Activated T-helper 1 cell treated with Interleukin-2 at 50 U/mL for 16 hours (primary cell): ENCODE measurements around the gene RCOR1.
"Not testable (repeated sequence)": the region's sequence is repeated elsewhere in the genome, so short reads cannot be mapped to it uniquely, and the experiment has no call there.

Source experiments
- DNase-seq: peaks from one replicate; pipeline ENCODE4 v3.0.0-alpha.2; 2020; ENCODE audit warnings: low read depth

RCOR1 gene

DNA sequence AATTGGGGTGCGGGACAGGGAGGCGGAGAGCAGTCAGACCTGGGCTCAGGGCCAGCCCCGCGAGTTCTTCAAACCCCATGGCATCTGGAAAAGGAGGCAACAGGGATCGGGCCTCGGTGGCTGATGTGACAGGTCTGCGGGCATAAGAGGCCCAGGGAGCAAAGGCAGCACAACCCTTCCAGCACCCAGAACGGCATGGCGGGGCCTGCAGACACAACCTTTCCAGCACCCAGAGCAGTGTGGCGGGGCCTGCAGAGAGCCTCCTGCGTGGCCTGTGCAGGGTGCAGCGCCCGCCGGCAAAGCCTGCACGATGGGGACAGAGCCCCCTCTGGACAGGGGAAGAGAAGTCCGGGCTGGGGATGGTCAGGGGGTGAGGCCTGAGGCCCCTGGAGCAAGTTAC is 158.6 kb downstream of the RCOR1 start:
- DNase-seq = no peak

DNA sequence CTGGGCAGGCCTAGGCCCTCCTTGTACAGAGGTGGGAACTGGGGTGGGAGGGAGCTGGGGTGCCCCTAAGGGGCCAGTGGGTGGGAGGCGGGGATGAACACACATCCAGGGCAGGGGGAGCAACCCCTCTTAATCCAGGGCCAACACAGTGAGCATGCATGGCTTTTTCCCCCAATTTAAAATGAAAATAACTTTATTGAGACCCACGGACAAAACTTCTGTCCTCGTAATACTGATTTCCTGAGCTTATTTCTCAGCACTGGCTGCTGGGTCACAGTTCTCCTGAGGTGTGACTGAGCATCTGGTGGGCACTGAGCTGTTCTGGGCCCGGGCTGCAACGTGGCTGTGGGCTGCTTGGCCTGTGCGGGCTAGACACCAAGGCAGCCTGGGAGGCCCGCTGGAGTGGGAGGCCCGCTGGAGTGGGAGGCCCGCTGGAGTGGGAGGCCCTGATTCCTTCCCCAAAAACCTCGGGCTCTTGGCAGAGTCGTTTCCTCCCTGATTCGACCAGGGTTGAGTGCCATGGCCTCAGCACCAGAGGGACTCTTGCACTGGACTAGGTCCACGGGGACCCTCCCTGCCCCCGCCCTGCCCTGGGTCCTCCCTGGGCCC is 159.9 kb downstream of the RCOR1 start:
- DNase-seq = no peak

DNA sequence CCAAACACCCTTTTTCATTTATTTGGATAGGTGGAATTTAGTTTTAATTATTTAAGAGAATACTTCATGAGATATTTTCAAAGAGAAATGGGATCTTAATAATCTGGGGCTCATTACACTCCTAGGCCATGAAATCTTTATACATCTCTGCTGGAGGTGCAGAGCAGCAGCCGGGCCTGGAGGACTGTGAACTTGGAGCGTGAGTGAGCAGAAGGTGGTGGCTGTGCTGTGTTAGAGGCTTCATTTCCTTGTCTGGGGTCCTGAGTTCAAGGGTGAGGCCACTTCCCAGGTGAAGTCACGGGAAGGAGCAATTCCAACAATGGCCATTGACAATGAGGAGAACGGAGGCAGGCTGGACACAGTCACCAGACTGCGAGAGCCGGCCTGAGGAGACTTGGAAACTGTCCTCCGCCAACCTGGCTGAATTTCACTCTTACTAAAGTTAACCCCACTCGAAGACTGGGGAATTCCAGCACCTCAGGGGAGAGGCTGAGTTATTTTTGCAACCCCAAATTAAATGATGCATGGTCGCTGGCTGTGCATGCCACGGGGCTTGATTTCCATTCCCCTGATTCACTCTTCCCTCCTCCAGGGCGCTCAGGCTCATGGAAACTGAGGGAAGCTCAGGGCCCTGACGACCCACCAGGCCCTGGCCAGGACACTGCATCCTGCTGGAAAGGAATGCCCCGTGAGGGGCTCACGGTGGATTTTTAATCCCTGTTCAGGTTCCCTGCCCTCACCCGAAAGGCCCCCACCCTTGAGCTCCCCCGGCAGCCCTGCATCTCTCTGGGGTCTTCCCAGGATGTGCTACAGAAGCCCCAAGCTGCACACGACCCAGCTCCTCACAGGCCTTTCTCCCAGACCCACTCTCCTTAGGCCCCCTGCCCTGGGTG is 162.2 kb downstream of the RCOR1 start:
- no peak for DNase-seq

DNA sequence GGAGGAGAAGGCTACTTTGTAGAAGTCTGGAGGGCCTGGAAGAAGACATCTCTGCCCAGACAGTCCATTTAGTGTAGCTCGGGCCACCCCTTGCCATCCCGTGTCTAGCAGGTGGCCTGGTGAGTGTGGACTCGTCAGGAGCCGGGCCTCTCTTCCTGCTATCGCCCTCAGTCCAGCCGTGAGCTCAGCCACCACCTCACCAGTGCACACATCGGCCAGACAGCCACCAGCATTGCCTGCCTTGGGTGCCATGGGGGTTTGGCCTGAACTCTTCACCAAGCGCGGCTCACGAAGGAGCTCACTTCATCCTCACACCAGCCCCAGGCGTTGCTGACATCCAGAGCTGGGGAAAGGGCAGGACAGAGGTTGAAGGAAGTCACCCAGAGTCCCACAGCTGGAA is 165.2 kb downstream of the RCOR1 start:
- DNase-seq = no peak

DNA sequence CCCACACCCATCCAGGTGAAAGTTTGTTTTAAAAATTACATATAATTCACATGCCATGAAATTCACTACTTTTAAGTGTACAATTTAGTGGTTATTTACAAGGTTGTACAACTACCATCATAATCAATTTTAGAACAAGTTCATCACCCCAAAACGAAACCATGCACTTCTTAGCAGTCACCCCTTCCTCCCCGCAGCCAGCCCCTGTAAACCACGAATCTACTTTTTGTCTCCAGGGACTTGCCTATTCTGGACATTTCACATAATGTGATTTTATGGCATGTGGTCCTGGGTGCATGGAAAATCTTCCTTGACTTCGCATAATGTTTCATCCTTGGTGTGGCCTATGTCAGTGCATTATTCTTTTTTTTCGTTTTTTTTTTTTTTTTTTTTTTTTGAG is 165.6 kb downstream of the RCOR1 start:
- DNase-seq = no peak

DNA sequence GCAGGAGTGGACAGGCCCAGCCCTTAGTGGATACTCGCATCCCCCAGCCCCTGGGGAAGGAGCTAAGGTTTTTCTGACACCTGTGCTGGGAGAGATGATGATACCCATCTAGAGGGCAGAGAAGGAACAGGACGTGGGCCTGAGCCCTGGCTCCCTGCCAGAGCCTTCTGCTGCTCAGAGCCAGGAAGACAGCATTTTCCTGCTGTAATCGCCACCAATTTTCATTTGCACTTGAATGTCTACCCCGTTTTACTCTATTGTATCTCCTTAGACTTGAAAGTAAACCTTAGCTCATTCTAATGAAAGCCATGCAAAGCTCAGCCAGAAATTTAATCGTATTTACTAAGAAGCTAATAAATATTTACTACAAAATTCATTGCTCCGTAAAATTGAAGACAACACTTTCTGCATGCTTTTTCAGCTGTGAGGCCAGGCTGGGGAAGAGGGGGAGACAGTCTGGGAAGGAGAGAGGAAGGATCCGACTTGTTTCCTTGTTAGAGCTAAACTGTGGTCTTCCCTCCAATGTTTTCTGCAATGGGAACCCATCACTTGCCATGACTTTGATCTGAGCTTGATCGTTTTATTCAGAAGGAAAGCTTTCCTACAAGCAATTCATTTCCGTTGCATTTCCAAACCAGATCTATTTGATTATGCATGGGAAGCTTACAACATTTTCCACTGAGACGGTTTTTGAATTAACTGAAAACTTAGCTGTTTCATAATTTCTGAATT is 167.2 kb downstream of the RCOR1 start:
- DNase-seq = no peak

DNA sequence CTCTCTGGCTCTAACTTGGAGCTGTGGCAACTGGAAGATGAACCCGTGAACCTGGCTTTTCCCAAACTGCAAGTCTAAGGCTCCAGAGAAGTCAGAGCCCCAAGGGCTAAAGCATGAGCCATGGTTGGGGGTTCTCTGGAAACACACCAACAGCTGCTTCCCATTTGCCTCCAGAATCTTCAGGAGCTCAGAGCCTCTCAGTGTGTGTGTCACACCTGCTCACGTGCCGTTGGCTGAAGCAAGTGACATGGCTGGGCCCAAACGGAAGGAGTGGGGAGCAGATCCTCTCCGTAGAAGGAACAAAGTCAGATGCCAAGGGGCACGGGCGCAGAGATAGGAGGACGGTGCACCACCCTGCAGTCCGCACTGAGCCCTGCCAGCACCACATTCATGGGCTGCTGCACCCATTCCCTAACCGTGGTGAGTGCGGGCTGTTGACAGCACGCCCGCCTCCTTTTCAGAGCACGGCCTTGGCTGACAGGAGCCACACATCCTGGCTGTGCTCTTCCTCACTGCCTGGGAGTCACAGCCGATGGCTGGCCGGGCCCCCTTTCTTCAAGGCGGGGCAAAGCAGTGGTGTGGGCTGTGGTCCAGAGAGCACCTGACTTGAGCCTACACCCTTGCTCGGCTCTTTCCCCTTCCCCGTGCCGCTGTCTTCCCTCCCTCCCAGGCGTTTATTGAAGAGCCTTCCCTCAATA is 168.2 kb downstream of the RCOR1 start:
- no peak for DNase-seq

DNA sequence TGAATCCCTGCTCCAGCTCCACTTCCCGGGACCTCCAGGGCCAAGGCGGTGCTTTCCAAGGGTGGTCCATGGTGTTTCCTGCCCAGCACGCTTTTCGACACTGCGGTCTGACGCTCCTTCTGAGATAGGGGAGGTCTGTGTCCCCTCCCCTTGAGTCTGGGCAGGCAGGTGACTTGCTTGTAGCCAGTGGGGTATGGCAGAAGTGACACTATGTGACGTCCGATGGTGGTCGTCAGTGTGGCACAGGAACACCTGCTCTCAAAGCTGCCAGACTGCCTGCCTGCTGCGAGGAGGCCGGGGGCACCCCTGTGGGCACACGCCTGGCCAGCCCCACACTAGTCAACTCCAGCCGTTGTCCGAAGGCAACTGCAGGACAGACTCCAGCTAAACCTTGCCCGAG is 168.8 kb downstream of the RCOR1 start:
- DNase-seq = no peak

DNA sequence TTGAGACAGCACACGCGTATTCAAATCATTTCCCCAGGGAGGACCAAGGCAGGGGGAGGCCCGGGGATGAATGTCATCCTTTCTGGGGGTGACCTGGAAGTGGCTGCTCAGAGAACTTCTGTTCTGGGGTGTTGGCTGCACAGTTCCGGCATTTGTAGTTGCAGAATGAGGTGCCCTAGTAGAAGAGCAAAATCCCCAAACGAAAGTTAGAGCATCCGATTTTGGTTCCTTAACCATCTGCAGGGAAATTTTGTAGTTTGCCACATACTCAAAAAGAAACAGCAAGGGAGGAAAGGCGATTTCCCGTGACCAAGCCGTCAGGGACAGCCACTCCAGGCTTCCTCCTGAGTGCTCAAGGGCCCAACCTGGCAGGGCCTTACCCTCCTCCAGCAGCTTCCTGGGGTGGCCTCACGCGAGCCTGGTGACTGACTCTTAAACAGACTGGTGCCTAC is 171.8 kb downstream of the RCOR1 start:
- DNase-seq = no peak

DNA sequence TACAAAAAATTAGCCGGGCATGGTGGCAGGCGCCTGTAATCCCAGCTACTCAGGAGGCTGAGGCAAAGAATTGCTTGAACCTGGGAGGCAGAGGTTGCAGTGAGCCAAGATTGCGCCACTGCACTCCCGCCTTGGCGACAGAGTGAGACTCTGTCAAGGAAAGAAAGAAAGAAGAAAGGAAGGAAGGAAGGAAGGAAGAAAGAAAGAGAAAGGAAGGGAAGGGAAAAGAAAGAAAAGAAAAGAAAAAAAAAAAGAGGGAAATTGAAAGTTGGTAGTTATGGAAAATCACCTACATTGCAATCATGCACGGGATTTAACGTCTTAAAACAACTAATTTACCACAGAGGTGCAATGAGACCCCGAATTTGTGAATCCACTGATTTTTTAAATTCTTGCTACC is 173.3 kb downstream of the RCOR1 start:
- not testable (repeated sequence) for DNase-seq

DNA sequence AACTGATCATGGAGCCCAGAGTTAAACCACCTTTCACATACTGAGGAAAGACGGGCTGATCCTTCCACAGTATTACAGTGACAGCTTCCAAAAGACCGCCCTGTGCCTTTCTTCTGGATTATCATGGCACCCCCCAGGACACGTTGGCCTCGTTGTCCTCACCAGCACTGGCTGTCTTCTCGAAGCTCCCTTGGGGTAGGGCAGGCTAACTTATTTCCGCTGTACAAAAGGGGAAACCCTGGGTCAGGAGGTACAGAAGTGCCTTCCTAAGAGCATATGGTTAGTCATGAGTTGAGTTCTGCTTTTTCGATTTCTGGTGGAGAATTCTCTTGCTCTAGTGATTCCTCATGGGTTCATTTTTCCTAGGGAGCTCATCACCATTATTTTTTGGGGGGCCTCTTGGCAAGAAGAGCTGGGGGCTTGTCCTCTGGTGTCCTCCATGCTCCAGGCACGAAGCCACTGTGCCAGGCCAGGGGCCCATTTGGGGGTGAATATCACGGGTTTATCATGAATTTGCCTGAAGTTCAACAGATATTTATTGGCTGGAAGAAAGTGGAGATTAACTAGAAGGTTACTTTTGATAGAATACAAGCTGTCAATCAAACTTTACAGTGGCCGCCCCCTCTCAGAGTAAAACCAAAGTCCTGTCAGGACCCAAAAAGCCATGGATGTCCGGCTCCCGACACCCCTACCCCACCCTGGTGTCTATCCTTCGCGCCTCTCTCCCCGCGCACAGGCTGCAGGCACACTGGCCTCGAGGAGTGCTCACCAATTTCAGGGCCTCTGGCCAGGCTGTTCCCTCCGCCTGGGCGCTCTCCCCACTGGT is 176.0 kb downstream of the RCOR1 start:
- DNase-seq = no peak

DNA sequence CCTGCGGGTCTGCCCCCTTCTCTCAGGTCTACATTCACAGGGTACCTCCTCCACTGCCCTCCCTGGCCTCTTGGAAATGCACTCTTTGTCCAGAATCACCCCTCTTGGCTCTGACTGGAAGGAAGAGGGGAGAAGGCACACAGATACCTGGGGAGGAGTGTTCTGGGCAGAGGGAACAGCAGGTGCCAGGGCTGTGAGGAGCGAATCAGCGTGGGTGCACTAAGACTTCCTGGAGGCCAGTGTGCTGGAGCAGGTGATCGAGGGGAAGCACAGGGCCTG is 176.5 kb downstream of the RCOR1 start:
- no peak for DNase-seq

DNA sequence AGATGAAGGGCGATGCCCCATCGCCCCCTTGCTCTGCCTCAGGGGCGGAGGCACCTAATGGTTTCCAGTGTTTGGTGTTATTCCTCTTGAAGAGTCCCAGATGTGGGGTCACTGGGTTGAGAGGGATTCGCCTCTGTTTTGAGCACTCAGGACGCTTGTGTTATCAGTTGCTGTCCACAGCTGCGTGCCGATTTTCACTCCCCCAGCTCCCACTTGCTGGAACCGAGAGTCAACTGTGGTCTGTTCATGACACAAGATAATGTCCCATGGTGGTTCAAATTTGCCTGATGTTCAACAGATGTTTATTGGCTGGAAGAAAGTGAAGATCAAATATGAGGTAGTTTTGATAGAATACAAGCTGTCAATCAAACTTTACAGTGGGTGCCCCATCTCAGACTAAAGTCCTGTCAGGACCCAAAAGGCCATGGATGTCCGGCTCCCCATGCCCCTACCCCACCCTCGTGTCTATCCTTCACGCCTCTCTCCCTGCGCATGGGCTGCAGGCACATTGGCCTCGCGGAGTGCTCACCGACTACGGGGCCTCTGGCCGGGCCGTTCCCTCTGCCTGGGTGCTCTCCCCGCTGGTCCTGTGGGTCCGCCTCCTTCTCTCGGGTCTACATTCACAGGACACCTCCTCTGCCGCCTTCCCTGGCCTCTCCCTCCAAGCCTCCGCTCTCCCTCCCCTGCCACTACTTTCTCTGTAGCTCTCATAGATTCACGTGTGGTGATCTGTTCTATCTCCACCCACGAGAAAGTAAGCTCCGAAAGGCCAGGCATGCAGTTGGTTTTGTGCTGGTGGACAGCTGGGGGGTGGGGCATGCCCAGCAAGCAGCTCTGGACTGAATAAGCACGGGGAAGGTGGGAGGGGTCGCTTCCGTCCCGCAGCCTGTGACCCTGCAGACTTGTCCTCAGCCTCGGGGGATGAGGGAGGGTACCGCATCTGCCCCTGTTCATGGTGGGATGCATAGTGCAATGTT is 178.0 kb downstream of the RCOR1 start:
- no peak for DNase-seq

DNA sequence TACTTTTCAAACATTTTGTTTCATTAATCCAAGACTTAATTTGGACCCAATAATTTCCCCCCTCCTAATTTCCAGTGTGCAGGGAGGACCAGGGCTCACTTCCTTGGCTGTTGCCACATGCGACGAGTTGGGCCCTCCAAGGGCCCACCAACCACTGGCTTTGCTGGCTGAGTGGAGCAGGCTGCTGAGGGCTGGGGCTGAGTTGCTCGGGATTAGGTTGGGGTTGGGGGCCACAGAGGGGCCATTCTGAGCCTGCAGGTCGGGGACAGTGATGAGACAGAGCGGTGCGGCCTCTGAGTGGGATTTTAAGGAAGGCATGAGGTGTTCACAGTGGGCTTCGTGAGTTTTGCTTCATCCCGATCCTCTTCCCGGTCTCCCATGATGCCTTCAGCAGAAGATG is 178.7 kb downstream of the RCOR1 start:
- no peak for DNase-seq

DNA sequence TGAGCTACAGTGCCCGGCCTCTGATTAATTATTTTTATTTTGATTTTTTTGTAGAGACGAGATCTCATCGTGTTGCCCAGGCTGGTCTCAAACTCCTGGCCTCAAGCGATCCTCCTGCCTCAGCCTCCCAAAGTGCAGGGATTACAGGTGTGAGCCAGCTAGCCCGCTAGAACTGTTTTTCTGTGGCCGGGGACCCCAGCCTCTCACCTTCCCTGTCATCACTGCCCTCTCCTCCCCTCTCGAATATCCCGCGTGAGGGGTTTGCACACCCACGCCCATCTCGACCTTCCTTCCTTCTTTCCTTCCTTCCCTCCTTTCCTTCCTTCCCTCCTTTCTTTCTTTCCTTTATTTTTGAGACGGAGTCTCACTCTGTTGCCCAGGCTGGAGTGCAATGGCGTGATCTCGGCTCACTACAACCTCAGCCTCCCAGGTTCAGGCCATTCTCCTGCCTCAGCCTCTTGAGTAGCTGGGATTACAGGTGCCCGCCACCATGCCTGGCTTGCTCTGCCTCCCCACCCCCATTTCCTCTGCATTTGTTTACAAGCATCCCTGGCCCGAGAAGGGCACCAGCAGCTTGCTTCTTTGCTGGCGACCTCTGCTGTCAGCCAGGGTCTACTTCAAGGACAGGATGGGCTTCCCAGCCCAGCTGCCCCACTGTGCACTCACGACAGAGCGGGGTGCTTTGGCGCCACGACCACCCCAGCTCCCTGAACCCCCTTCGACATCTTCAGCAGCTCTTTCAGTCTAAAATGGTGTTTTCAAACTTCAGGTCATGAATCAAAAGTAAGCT is 180.5 kb downstream of the RCOR1 start:
- DNase-seq = no peak

DNA sequence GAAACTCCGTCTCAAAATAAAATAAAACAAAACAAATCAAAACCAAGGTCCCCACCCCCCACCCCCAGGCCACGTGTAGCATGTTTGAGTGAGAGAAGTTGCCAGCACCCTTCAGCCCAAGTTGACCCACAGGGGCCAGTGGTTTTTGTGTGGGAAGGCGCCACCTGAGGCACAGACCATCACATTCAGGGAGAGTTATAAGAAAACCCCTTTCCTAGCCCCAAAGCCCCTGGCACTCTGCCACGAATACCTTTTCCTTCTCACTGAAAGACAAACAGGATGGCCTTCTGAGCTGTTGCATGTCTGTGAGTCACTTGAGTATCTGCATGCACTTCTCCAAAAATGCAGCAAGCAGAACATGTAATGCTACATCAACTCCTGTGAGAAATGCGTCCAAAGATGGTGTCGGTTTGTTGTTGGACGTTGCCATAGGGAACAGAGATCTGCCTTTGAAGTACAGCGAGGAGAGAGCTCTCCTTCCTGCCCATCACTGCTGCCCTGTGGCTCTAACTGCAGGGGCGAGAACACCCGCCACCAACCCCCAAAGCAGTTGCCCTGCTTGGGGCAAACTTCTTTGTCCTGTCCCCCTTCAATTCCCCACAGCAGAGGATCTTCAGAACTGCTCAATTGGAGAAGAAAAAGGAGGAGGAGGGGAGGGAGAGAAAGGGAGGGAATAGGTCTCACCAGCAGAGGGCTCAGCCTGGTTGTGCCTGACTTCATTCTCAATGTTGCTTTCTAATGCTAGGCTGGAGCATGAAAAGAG is 182.1 kb downstream of the RCOR1 start:
- peak; percentile 33 for DNase-seq

DNA sequence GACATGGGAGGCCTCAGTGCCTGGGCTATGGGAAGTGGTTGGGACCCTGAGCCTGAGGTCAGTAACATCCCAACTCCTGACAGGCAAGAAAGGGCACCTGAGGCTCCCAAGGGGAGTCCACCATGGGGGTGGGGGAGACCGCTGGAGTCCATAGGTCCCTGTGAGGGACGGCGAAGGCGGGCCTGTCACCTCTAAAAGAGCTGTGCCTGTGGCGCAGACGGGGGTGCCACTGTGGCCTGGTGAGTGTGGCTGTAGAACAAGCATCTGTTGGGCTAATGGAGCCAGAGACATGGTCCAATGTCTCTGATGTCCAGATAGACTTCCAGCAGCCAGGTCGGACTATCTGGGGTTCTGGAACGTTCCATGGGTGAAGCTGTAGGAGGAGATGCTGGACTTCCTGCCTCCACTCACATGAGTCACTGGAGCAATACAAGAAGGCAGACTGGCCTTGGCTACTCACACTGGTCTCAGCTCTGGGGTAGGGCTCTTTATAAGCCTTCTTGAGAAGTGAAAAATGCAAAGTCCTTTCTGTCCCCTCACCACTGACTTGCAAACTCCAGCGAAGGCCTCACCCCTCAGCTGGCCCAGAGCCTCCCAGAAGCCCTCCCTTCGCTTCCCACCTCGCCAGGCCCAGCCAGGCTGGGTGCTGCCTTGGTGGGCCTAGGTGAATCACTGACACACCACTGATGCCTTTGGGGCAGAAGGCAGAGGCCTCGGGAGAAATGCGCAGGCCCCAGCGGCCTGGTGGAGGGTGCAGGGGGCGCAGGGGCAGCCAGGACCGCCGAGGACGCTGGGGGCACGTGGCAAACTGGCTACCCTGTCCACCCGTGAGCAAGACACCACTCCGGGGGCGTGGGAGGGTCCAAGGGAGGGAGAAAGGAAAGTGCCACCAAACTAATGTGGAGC is 183.7 kb downstream of the RCOR1 start:
- no peak for DNase-seq
